NCI-H2171 (cell line): Measurements from ENCODE around the gene SETD5.

Experiments
- DNase-seq: peaks from one replicate; lab custom pipeline; 2025; lab: John Stamatoyannopoulos, UW

SETD5 gene

DNA sequence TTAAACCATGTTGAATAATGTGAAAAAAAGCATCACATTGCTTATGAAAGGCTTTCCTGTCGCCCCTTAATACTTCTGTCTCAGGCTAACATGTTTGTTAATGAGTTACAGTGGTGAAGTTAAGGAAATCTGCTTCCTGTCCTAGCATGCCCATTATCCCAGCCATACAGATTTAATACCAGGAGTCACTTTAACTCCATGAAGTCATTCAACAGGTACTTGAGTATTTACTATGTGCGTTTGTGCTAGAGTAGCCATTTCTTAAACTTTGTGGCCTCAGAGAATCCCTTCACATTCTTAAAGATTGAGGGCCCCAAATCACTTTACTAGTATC is 10.1 kb upstream of the SETD5 start:
- DNase-seq: no peak

DNA sequence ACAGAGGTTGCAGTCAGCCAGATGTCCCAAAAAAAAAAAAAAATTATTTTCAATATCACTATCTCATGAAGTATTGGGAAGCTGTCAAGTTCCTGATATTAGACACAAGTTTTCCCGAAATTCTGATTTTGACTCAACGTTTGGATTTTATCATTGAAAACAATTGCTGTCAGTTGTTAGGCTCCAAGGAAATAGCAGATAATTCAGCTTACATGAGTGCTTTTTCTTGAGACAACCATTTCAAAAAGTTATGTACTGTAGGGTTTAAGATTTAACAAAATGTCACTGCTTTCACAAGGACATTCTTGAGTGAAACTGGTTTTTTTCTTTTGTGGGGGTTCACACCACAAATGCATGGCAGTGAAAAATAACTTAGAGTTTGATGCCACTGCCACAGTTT is 9.3 kb upstream of the SETD5 start:
- DNase-seq: no peak

DNA sequence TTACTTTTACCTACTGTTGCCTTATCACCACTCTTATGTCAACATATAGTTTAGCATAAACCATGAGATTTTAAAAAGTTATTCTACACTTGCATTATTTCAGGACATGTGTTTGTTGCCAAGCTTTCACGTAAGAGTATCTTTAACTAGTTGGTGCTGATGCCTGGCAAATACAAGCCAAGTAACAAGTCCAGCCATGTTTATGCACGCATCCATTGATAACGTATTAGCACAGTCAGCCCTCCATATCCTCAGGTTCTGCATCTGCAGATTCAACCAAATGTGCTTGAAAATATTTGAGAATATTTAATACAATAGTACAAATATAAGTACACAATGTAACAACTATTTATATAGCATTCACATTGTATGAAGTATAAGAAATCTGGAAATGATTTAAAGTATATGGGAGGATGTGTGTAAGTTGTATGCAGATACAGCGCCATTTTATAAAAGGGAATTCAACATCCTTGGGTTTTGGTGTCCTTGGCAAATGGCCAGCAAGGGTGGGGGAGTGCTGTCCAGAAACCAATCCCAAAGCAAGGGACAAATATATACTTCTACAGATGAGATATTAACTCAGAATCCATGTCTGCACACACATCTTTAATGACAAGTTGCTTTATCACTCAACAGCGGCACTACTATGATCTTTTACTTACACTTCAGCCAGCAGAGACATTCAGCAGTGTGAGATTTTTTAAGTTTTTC is 8.7 kb upstream of the SETD5 start:
- no peak for DNase-seq

DNA sequence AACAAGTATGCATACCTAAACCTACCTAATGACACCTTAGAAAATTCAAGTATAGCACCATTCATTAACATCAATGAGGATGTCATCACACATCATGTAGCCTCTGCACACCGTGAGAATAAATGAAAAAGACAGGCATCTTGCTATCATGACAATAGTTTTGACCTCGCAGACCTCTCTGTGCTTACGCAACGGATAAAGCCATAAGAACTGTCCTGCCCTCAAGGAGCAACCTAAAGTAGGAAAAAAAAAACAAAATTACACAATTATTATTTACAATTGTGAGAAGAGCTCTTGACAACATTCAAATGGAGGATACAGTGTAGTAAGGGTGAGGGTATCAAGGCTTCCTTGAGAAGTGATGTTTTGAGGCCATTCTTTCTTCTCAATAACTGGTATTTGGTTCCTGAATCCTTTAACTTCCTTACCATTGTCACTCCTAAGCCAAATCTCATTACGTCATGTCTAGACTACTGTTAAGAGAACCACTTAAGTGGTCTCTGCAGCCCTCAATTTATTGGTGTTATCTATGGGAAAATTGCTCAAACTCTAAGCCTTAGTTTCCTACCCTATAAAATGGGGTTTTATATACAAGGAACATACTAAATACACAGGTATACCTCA is 7.0 kb upstream of the SETD5 start:
- no peak for DNase-seq

DNA sequence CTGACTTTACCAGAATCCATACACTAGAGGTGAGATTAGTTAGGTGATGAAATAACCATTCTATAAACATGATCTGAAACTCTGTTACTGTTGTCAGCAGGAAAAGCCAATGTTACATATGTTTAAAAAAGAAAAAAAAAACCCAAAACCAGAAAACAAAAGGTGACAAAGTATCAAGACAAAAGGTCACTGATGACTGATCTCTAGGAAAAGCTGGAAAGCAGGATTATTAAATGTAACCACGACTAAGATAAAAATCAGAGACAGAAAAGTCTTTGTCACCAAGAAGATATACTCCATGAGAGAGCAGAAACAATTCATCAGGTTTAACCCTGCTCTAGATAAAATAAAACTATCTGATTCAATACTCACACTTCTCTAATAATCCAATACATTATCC is 5.4 kb upstream of the SETD5 start:
- no peak for DNase-seq

DNA sequence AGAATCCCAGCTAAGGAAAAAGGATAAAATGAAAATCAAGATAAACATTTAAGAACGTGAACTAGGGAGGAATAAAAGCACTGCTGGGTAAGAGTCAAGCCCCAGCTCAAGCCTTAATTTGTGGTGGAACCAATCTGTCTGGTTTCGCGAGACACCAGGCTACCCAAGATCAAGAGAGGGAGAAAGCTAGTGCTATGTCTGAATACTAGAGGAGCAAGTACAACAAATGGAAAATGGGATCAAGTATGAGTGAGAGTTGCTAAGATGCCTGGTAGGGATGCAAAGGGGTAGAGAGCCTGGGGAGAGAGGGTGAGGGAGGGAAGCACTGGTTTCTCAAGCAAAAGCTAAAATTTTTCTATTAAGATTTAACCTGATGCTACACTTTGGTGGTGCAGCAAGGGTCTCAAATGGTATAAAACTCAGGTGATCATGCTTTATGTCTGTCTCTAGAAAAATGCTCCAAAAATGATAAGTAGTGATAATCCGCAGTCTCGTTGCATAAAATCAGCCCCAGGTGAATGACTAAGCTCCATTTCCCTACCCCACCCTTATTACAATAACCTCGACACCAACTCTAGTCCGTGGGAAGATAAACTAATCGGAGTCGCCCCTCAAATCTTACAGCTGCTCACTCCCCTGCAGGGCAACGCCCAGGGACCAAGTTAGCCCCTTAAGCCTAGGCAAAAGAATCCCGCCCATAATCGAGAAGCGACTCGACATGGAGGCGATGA is 1.7 kb upstream of the SETD5 start:
- no peak for DNase-seq

DNA sequence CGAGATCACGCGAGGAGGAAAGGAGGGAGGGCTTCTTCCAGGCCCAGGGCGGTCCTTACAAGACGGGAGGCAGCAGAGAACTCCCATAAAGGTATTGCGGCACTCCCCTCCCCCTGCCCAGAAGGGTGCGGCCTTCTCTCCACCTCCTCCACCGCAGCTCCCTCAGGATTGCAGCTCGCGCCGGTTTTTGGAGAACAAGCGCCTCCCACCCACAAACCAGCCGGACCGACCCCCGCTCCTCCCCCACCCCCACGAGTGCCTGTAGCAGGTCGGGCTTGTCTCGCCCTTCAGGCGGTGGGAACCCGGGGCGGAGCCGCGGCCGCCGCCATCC is 1.1 kb upstream of the SETD5 start:
- peak; percentile 88 for DNase-seq

DNA sequence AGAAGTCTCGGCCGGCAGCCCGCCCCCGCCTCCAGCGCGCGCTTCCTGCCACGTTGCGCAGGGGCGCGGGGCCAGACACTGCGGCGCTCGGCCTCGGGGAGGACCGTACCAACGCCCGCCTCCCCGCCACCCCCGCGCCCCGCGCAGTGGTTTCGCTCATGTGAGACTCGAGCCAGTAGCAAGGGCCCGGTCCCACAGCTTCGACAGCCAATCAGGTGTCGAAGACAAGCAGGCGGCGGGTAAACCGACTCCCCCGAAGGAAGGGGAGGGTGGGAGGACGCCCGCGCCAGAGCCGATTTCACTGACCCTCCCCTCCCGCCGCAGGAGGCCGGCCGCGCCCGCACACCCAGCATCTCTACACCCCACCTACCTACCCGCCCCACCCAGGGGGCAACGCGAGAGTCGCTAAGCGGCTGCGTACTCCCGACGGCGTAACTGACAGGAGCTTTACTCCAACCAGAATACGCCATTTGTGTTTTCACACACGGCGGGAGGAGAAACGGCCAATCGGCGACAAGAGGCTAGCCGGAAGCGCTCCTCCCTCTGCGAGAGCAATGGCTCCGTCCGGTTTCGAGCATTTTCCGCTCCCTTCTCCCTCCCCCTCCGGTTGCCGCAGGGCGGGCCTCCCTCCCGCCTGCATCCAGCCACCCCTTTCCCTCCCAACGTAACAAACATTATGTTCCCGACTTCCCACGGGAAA is 633 bp upstream of the SETD5 start:
- DNase-seq: peak; percentile 89

DNA sequence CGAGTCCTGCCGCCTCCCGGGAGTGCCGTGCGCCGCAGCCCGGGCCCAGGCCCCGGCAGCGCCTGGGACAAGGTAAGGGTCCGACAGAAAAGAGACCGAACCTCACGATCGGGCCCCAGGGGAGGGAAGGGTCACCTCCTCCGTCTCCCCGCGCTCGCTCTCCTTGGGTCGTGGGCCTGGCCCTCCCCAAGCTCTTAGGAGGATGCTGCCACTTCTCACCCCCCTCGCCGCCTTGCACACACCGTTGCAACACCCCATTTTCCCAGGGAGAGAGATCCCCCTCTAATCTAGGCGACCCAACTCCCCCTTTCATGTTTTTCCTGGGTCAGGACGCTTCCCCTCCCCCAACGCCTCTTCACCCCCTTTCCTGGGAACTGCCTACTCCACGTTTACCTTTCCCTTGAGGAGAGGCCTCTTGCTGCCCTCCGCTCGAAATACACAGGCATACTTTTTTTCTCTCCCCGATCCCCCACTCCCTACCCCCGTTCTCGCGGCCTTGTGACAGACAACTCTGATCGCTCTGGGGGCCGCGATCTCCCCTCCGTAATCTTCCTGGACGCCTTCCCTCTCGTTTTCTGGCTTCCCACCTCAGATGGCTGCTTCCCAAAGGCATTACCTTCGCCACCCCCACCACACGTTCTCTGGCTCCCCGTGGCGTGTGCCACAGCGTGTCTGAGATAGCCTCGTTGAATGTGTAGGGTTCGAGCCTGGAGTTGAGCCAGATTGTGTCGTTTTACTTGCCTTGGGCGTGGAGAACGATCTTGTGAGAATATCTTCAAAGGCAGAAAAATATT is 688 bp downstream of the SETD5 start:
- DNase-seq: no peak

DNA sequence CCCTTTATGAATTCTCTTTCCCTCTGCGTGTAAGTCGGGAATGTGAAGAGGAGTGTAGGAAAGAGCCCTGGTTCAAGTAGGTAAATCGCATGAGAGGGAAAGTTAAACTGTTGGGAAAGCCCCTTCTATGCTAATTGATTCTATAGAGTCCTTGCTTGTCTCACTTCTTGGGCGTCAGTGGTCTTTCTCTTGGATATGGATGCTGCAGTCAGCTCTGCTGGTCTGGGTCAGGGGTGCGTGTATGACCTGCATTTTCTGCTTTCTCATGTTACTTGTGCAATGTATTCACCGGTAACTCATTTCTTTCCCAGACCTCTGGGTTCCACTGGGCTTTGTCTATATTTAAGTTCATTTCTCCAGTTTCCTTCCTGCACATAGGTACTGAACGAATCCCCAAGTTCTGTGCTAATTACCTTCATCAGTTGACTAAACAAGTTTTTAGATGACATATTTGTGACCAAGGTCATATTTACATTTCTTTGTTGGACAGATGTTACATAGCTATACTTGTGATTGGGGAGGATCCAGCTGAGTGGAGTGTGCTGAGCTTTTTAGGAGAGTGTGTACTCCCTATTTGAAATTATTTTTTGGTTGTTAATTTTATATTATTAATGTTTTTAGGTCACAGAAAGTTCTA is 1.4 kb downstream of the SETD5 start:
- no peak for DNase-seq

DNA sequence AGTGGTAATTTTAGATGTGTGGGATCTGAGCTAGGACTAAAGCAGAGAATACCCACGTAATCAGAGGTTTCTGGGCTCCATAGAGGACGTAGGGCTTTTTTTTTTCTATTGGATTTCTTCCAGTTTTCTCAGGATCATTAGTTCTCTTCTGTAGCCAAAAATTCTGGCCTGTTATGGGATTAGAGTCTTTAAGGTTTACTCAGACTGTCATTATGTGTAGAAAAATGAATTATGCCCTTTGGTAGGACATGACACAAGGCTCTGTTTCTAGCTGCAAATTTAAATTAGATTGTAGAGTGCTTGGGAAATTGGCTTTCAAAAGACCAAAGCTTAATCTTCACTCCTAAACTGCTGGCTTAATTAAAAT is 1.9 kb downstream of the SETD5 start:
- no peak for DNase-seq

DNA sequence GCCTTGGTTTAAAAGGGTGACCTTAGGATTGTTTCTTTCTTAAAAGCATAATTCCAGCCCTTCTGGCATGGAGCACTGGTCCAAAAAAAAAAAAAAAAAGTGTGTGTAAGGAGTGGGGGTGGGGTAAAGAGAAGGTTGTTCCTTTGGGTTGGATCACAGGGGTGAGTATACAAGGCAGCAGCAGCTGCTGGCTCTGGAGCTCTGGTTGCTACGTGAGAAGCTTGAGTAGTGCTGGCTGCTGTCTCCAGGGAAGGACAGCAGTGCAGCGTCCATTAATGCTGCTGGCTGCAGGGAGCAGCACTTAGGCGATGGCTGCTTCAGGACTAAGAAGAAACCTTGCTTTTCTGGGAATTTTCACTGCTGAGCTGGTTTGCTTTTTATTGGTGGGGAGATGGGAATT is 2.3 kb downstream of the SETD5 start:
- DNase-seq: peak; percentile 78

DNA sequence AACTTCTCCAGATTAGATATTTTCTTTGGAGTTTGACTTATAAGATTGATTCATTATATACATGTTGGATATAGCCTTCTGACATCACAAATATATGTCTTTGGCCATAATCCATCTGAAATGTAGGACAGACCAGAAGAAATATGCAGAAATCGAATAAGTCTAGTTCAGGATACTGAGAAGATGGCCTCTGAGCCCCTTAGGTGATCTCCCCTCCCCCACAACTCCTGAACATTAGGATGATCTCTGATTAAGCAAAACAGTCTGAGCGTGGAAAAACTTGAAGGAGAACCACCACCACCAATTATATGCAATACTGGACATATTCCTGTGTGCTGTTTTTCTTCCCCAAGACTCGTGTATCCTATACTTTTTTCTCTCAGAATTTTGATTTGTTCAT is 3.2 kb downstream of the SETD5 start:
- DNase-seq: no peak

DNA sequence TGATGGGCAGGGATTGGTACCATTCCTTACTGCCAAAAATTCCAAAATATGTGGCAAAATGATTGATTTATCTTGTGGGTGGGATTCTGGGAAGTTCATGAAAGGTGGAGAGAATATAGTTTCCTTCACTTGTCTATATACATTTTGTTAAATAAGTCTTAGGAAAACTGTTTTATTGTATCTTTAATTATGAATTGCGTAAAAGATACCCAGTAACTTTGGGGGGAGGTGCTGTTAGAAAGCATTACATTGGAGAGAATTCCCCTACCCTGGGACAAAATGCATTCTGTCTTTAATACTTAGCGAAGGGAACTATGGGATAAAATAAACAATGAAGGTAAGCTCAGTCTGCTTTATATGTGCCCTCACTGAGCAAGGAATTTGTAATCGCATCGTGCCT is 4.6 kb downstream of the SETD5 start:
- no peak for DNase-seq

DNA sequence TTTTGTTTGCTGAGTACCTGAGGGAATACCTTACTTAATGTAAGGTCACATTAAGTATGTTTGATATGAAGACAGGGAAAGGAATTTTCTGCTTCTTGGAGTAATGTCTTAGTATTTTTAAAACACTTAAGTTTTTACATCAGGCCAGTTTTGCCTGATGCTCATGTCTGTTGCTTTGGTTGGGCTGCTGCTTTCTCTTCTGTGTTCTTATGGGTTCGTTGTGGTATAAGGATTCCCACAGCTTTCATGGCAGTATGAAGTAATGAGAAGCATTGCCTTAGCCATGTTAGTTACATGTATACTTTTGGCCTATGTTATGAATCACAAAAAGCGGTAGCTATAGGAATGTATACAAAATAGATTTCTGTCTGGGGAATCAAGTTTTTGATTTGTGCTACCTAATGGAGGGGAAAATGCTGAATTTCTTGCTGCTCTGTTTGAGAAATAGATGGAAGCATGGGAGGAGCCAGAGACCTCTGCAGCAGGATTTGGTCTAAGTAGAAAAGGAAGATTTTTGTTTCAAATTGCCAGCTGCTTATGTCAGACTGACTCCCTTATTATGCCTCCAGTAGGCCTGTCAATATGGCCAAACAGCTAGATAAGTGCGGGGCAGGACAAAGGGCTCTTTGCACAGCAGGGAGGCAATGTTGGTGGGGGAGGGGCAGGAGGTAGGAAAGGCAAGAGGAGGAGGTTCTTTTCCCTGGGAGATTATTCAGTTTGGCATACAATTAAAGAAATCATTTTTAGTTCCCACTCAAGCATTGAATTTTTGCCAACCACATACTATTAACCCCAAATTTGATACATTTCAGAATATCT is 5.2 kb downstream of the SETD5 start:
- no peak for DNase-seq

DNA sequence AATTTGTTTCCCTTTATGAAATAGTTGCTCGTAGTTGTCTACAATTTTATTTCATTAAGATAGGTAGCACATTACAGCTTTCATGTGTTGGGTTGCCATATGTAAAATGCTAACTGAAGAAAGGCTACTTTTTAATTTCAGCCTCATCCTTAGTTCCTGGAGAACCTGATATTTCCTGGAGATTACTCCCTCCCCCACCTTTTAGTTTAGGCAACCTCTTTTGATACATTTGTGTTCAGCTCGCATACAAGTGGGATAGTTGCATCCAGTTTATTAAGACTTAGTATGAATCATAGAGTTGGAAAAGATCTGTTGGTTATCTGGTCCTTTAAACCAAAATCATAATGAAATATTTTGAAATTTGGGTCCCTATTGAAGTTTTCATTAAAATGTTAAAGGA is 6.0 kb downstream of the SETD5 start:
- no peak for DNase-seq

DNA sequence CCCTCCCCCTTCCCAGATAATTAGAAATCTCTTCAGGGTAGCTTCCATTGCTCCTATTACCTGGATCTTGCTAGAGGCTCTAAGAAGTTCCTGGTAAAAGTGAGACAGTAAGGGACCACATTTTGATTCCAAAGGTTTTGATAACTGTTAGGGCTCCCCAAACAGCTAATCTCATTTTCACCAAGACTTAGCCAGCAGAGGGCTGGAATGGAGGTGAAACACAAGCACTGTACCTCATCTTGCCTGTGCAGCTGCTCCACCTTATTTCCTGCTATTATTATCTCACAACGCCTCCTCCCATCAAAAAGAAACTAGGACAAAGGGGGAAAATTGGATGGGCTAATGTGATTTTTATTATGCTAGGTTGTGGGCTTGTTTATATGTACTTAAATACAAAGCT is 7.3 kb downstream of the SETD5 start:
- no peak for DNase-seq

DNA sequence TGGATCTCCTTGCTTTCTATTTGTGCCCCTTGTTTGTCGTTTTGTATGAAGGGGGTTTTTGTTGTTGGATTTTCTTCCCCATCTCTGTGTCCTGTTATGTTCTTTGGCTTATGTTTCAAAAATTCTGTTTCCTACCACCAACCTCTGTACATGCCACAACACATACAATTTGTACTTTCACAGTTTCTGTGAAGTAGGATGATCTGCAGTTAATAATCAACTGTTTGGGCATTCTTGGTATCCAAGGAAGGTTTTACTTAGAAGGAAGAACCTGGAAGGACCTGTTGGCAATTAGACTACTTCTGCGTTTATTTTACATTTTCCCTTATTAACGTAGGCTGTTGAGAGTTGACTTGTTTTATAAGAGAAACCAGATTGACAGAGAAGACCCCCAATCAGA is 8.3 kb downstream of the SETD5 start:
- DNase-seq: no peak

DNA sequence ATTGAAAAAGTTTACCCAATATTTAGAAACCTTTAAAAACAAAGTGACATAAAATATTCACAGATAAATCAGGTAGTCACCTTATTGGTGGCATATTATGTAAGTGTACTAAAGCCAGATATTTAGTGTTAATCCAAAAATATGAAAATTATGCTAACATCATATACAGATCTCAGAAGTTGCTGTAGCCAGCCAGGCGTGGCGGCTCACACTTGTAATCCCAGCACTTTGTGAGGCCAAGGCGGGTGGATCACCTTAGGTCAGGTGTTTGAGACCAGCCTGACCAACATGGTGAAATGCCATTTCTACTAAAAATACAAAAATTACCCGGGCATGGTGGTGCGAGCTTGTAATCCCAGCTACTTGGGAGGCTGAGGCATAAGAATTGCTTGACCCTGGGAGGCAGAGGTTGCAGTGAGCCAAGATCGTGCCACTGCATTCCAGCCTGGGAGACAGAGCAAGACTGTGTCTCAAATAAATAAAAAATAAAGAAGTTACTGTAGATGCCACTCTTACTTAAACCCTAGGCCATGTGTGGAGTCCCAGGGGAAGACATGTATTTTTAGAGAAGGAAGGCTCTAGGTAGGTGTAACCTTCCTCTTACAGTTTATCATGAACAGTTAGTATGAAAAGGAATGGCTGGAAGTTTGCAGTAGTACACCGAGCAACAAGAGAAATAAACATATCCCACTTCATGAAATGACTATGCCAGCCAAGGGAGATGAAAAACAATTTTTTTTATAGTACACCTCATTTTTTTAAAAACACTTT is 9.6 kb downstream of the SETD5 start:
- no peak for DNase-seq

DNA sequence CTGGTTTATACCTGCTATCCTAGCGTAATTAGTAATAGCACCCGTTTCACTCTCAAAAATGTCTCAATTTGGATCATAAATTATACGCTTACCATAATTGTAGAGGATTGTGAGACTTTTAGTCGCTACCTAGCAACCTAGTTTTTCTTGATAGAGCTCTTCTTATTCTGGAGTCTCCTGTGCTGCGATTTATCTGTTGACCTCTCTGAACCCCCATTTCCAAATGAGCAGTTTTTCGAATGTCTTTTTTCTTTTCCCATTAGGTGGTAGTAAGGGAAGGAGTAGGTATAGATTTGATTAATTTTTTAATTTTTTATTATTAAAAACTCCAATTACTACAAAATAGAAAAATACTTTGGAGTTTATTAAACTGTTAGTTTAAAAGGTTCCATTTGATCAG is 10.6 kb downstream of the SETD5 start:
- DNase-seq: no peak
